Neural cell (in vitro differentiated cells): ENCODE measurements around the gene DGKG. TPM values are rescaled to one million over a fixed set of nuclear protein-coding genes. Genes with fewer than 3 reads are reported as not detected.

Experiments
- H2AFZ ChIP-seq: fragments of 200-600, 300-800 bp; sonication (generic), shearing (Covaris generic); 2 replicates; pipeline ENCODE4 v1.6.0; 2014; ENCODE audit warnings: low read depth, mild to moderate bottlenecking, antibody characterized with exemption, low read length, moderate library complexity
- H3F3A ChIP-seq: fragments of 200-600 bp; shearing (Covaris generic); 2 replicates; pipeline ENCODE4 v1.6.1; 2016; ENCODE audit warnings: mild to moderate bottlenecking, moderate library complexity, mixed read lengths, antibody characterized with exemption, low read length; ENCODE audit not compliant: insufficient read depth, poor library complexity, severe bottlenecking
- H3K27ac ChIP-seq: fragments of 200-600, 300-800 bp; sonication (generic), shearing (Covaris generic); 2 replicates; pipeline ENCODE4 v1.5.1; 2014; ENCODE audit warnings: mild to moderate bottlenecking, low read length, moderate library complexity
- H3K27me3 ChIP-seq: fragments of 300-800, 200-600 bp; sonication (generic), shearing (Covaris generic); 2 replicates; pipeline ENCODE4 v1.6.0; 2014; ENCODE audit warnings: mild to moderate bottlenecking, low read depth, low read length, moderate library complexity; ENCODE audit not compliant: insufficient read depth
- H3K36me3 ChIP-seq: fragments of 300-800, 200-600 bp; sonication (generic), shearing (Covaris generic); 2 replicates; pipeline ENCODE4 v1.5.1; 2014; ENCODE audit warnings: mild to moderate bottlenecking, antibody characterized with exemption, low read length, moderate library complexity; ENCODE audit not compliant: insufficient read depth
- H3K4me2 ChIP-seq: fragments of 300-800, 200-600 bp; sonication (generic), shearing (Covaris generic); 2 replicates; pipeline ENCODE4 v1.6.0; 2014; ENCODE audit warnings: mild to moderate bottlenecking, low read length
- H3K4me3 ChIP-seq: fragments of 300-800, 200-600 bp; sonication (generic), shearing (Covaris generic); 2 replicates; pipeline ENCODE4 v1.5.1; 2014; ENCODE audit warnings: mild to moderate bottlenecking, low read length, moderate library complexity
- H3K79me2 ChIP-seq: fragments of 200-600 bp; shearing (Covaris generic); replicated peaks from 2 replicates; pipeline ENCODE4 v1.6.0; 2014; ENCODE audit warnings: mild to moderate bottlenecking, low read length, moderate library complexity; ENCODE audit not compliant: insufficient read depth
- H3K9ac ChIP-seq: fragments of 300-800, 200-600 bp; sonication (generic), shearing (Covaris generic); 2 replicates; pipeline ENCODE4 v1.6.1; 2016; ENCODE audit warnings: mild to moderate bottlenecking, low read length, mixed read lengths
- H3K9me2 ChIP-seq: fragments of 200-600 bp; shearing (Covaris generic); 2 replicates; pipeline ENCODE4 v1.6.1; 2016; ENCODE audit warnings: mild to moderate bottlenecking, low read length, mixed read lengths; ENCODE audit not compliant: insufficient read depth
- H3K9me3 ChIP-seq: fragments of 200-600, 300-800 bp; sonication (generic), shearing (Covaris generic); 2 replicates; pipeline ENCODE4 v1.6.1; 2016; ENCODE audit warnings: mild to moderate bottlenecking, mixed run types, low read length, moderate library complexity, mixed read lengths
- H4K20me1 ChIP-seq: fragments of 200-600 bp; shearing (Covaris generic); 2 replicates; pipeline ENCODE4 v1.6.1; 2016; ENCODE audit warnings: mild to moderate bottlenecking, mixed run types; ENCODE audit not compliant: insufficient read depth
- MXI1 ChIP-seq: fragments of 450-650 bp; conservative IDR thresholded peaks from 2 replicates; pipeline ENCODE4 v1.6.1; 2014; ENCODE audit warnings: antibody characterized with exemption, mild to moderate bottlenecking; ENCODE audit not compliant: poor library complexity, severe bottlenecking
- POLR2AphosphoS5 ChIP-seq: IDR thresholded peaks from 2 replicates; pipeline ENCODE4 v1.6.1; 2012
- RAD21 ChIP-seq: fragments of 450-650 bp; conservative IDR thresholded peaks from 2 replicates; pipeline ENCODE4 v1.6.1; 2014; ENCODE audit warnings: antibody characterized with exemption, mild to moderate bottlenecking, moderate library complexity
- SMC3 ChIP-seq: fragments of 450-650 bp; conservative IDR thresholded peaks from 2 replicates; pipeline ENCODE4 v1.6.1; 2014; ENCODE audit warnings: antibody characterized with exemption, mild to moderate bottlenecking, moderate library complexity; ENCODE audit not compliant: poor library complexity
- TAF1 ChIP-seq: IDR thresholded peaks from 2 replicates; pipeline ENCODE4 v1.6.1; 2012; ENCODE audit warnings: low read depth
- polyA plus RNA-seq: library from polyadenylated mRNA; depleted of rRNA; stranded (reverse); fragments of >200 nt; gene quantifications from 2 replicates; pipeline ENCODE4 v1.2.3, GENCODE V29; 2014
- TF ChIP-seq, protein P1 (sequence below): IDR thresholded peaks from 2 replicates; pipeline ENCODE4 v1.6.1; 2012; ENCODE audit warnings: borderline replicate concordance

The DGKG gene
- polyA plus RNA-seq, 1 donor from 2014 or later: not detected

DNA sequence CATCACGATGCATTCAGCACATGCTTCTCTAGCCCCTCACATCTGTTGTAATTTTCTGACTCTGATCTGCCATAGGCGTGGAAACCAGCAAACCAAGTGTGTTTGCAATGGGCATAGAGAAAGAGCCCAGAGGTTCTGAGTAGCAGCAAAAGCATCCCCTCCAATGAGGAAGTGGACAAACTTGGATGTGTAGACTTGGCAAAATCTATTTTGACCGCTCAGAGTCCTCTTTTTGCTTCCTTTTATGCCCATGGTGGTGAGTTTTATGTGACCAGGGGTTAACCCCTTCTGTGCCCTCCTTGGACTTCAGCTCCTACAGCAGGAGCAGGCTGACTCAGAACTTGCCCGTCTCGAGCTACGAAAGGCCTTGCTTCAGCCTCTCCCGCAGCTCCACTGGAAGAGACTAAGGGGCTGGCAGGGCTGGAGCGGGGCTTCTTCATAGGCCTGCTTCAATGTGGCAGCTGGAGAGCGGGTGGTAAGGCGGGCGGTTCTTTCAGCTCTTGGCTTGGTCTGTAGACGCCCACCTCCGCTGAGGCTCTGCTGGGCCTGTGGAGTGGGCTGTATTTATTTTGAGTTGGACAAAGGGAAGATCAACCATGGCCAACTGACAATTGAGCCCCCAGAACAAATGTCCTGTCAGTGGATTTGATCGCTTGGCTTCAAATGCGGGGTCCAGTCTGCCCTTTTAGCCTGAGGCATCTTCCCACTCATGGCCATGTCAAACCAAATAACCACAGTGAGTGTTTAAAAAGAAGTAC is 246.6 kb downstream of the DGKG start:
- Histone ChIP-seq H2AFZ (no peak overlapping the region), H3K4me3 (no peak overlapping the region), H3K9ac (no peak overlapping the region), H3K36me3 (no peaks in the 10 kb centered on the region), H3K27me3 (peaks cover 10% of the 10 kb centered on the region), H3K27ac (no peak overlapping the region), H3K9me3 (no peaks in the 10 kb centered on the region), H3K9me2 (no peaks in the 10 kb centered on the region), H3F3A (no peaks in the 10 kb centered on the region), H3K79me2 (no peaks in the 10 kb centered on the region), H3K4me2 (no peak overlapping the region), H4K20me1 (no peaks in the 10 kb centered on the region)
- TF ChIP-seq TAF1: no peak
- no peak for TF ChIP-seq RAD21
- no peak for TF ChIP-seq MXI1
- TF ChIP-seq SMC3: no peak
- TF ChIP-seq, protein P1, sequence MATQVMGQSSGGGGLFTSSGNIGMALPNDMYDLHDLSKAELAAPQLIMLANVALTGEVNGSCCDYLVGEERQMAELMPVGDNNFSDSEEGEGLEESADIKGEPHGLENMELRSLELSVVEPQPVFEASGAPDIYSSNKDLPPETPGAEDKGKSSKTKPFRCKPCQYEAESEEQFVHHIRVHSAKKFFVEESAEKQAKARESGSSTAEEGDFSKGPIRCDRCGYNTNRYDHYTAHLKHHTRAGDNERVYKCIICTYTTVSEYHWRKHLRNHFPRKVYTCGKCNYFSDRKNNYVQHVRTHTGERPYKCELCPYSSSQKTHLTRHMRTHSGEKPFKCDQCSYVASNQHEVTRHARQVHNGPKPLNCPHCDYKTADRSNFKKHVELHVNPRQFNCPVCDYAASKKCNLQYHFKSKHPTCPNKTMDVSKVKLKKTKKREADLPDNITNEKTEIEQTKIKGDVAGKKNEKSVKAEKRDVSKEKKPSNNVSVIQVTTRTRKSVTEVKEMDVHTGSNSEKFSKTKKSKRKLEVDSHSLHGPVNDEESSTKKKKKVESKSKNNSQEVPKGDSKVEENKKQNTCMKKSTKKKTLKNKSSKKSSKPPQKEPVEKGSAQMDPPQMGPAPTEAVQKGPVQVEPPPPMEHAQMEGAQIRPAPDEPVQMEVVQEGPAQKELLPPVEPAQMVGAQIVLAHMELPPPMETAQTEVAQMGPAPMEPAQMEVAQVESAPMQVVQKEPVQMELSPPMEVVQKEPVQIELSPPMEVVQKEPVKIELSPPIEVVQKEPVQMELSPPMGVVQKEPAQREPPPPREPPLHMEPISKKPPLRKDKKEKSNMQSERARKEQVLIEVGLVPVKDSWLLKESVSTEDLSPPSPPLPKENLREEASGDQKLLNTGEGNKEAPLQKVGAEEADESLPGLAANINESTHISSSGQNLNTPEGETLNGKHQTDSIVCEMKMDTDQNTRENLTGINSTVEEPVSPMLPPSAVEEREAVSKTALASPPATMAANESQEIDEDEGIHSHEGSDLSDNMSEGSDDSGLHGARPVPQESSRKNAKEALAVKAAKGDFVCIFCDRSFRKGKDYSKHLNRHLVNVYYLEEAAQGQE: no peak

DNA sequence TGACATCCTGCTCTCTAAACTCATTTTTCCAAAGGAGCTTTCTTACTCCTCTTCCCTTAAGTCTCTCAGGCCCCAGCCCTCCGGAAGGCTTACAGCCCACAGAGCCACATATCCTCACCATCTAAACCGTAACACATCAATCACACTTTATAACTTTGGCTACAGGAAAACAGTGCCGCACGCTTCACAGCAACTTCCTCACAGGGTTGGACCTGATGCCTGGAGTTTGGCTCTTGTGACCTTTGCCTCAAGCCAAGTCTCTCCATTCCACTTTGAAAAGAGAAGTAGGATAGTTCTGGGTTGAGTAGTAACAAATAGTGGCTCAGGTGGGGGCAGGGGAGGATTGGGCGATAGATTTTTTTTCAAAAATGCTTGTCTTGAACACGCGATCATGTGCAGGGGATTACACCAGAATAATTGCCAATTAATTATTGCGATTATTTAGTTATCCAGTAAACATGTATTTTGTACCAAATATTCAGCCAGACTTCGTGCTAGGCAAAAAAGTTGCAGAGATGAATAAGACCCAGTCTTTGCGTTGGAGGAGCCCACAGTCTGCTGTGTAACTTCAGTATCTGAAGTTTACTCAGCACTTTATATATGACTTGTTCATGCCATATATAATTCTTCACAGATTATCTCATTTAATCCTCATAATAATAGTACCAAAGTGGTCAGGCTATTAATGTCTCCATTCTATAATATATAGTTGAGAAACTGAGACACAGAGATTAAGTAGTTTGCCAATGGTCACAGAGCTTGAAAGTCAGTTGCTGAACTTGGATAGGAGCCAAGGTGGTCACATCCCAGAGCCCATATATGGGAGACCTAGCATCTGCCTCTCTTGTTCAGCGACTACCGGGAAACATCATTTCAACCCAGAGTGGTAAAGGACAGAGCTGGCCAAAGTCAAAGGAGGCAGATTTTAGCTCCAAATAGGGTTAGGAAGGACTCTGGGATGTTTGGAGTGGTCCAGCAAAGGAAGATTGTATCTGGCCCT is 250.8 kb downstream of the DGKG start:
- Histone ChIP-seq H3K9me3 (no peaks in the 10 kb centered on the region), H3K79me2 (no peaks in the 10 kb centered on the region), H3K9me2 (no peaks in the 10 kb centered on the region), H2AFZ (no peak overlapping the region), H3K27ac (no peak overlapping the region), H3F3A (no peaks in the 10 kb centered on the region), H3K4me3 (no peak overlapping the region), H3K9ac (no peak overlapping the region), H3K36me3 (no peaks in the 10 kb centered on the region), H4K20me1 (no peaks in the 10 kb centered on the region), H3K4me2 (no peak overlapping the region), H3K27me3 (peaks cover 35% of the 10 kb centered on the region)
- TF ChIP-seq POLR2AphosphoS5: no peak
- TF ChIP-seq MXI1: no peak
- no peak for TF ChIP-seq RAD21
